GM23338 (cell line): ENCODE measurements around the gene SPTB. TPM values are rescaled to one million over a fixed set of nuclear protein-coding genes. Genes with fewer than 3 reads are reported as not detected.
A peak's percentile ranks its signal among the peaks of the same experiment; 100 is the strongest.

ENCODE experiments used
- ATAC-seq: fragments of 200-7000 bp; cut with Tn5 transposase; 3 replicates; pipeline ENCODE4 v1.9.1; 2020
- DNase-seq: peaks from one replicate; pipeline ENCODE4 v3.0.0-alpha.2; 2015; ENCODE audit warnings: low spot score
- H2AFZ ChIP-seq: fragments of 200-600 bp; sonication (generic); 2 replicates; pipeline ENCODE4 v1.8.0; 2016; ENCODE audit warnings: antibody characterized with exemption, mild to moderate bottlenecking, moderate library complexity
- H3F3A ChIP-seq: fragments of 200-600 bp; sonication (generic); replicated peaks from 2 replicates; pipeline ENCODE4 v1.8.0; 2017; ENCODE audit warnings: antibody characterized with exemption, mixed run types, low read depth
- H3K27ac ChIP-seq: fragments of 200-600 bp; sonication (generic); 2 replicates; pipeline ENCODE4 v1.6.1; 2016; ENCODE audit warnings: low read depth
- H3K27me3 ChIP-seq: fragments of 200-600 bp; sonication (generic); 2 replicates; pipeline ENCODE4 v1.8.0; 2016; ENCODE audit warnings: mild to moderate bottlenecking, mixed run types, moderate library complexity; ENCODE audit not compliant: insufficient read depth
- H3K36me3 ChIP-seq: fragments of 200-600 bp; sonication (generic); 2 replicates; pipeline ENCODE4 v1.8.0; 2016; ENCODE audit warnings: mild to moderate bottlenecking; ENCODE audit not compliant: insufficient read depth
- H3K4me1 ChIP-seq: fragments of 200-600 bp; sonication (generic); 2 replicates; pipeline ENCODE4 v1.8.0; 2016; ENCODE audit warnings: mild to moderate bottlenecking, moderate library complexity; ENCODE audit not compliant: insufficient read depth
- H3K4me2 ChIP-seq: fragments of 200-600 bp; sonication (generic); 2 replicates; pipeline ENCODE4 v1.7.1; 2017; ENCODE audit warnings: mixed run types
- H3K4me3 ChIP-seq: fragments of 200-600 bp; sonication (generic); 2 replicates; pipeline ENCODE4 v1.6.1; 2016; ENCODE audit warnings: mixed run types
- H3K79me2 ChIP-seq: fragments of 200-600 bp; sonication (generic); replicated peaks from 2 replicates; pipeline ENCODE4 v1.8.0; 2017; ENCODE audit warnings: mild to moderate bottlenecking; ENCODE audit not compliant: insufficient read depth
- H3K9me2 ChIP-seq: fragments of 200-600 bp; sonication (generic); 2 replicates; pipeline ENCODE4 v1.8.0; 2017; ENCODE audit not compliant: insufficient read depth
- H4K20me1 ChIP-seq: fragments of 200-600 bp; sonication (generic); replicated peaks from 2 replicates; pipeline ENCODE4 v1.8.0; 2017; ENCODE audit warnings: mild to moderate bottlenecking; ENCODE audit not compliant: insufficient read depth
- H3K27ac Mint-ChIP-seq: 2 replicates; pipeline ENCODE4 v1.8.0; 2020; ENCODE audit warnings: inconsistent platforms, mild to moderate bottlenecking, moderate library complexity, mixed read lengths
- H3K27me3 Mint-ChIP-seq: 3 replicates; pipeline ENCODE4 v1.8.0; 2022; ENCODE audit warnings: low read depth, mild to moderate bottlenecking, moderate library complexity, mixed read lengths, inconsistent platforms; ENCODE audit not compliant: insufficient read depth, poor library complexity
- H3K36me3 Mint-ChIP-seq: 3 replicates; pipeline ENCODE4 v1.8.0; 2021; ENCODE audit warnings: low read depth, mild to moderate bottlenecking, inconsistent platforms, moderate library complexity, mixed read lengths
- H3K4me1 Mint-ChIP-seq: 3 replicates; pipeline ENCODE4 v1.8.0; 2020; ENCODE audit warnings: mild to moderate bottlenecking, inconsistent platforms, mixed read lengths
- H3K4me3 Mint-ChIP-seq: 3 replicates; pipeline ENCODE4 v1.8.0; 2021; ENCODE audit warnings: moderate library complexity, mild to moderate bottlenecking, inconsistent platforms, mixed read lengths
- H3K9me3 Mint-ChIP-seq: 3 replicates; pipeline ENCODE4 v1.8.0; 2020; ENCODE audit warnings: moderate library complexity, mild to moderate bottlenecking, inconsistent platforms, mixed read lengths
- CTCF ChIP-seq, 2 experiments: fragments of 200-600 bp in 1 of 2; sonication (generic) in 1 of 2; conservative IDR thresholded peaks; 2 replicates each; pipeline versions ENCODE4 v1.5.1 to v1.6.1; 2016 to 2017; ENCODE audit warnings: antibody characterized with exemption in 2 of 2, low read depth in 2 of 2, mild to moderate bottlenecking in 2 of 2, moderate library complexity in 1 of 2
- JUNB ChIP-seq: IDR thresholded peaks from one replicate; pipeline ENCODE4 v1.6.1; 2016; ENCODE audit warnings: antibody characterized with exemption; ENCODE audit not compliant: unreplicated experiment
- POLR2AphosphoS5 ChIP-seq: IDR thresholded peaks from 2 replicates; pipeline ENCODE4 v1.6.1; 2016; ENCODE audit warnings: antibody characterized with exemption, low read depth
- REST ChIP-seq: IDR thresholded peaks from one replicate; pipeline ENCODE4 v1.6.1; 2018; ENCODE audit warnings: antibody characterized with exemption; ENCODE audit not compliant: unreplicated experiment
- ZNF114 ChIP-seq: fragments of 250-450 bp; sonication (Bioruptor Pico); IDR thresholded peaks from 2 replicates; pipeline ENCODE4 v1.5.0; 2020; ENCODE audit warnings: mild to moderate bottlenecking, moderate library complexity
- ZNF462 ChIP-seq: fragments of 250-450 bp; sonication (Bioruptor Pico); IDR thresholded peaks from 2 replicates; pipeline ENCODE4 v1.5.0; 2020; ENCODE audit warnings: mild to moderate bottlenecking, moderate library complexity
- polyA plus RNA-seq: library from polyadenylated mRNA; unstranded; fragments of >200 nt; fragmentation: Nextera tagmentation; extraction: Ambion mirVana; gene quantifications from 2 replicates; pipeline ENCODE4 v1.2.1, GENCODE V29; 2016
- total RNA-seq: library from RNA; depleted of rRNA; stranded (reverse); fragments of >200 nt; shearing (Covaris generic); gene quantifications from 2 replicates; pipeline ENCODE4 v1.2.3, GENCODE V29; 2014

The SPTB gene
- total and polyA plus RNA-seq, 2 experiments from 2014 or later = 1.1 to 1.9 TPM

GRCh38 chr14:64758691-64759554 is 120.8 kb downstream of the SPTB start:
- ATAC-seq = no peak
- Mint-ChIP-seq H3K27ac (no peak overlapping the region), H3K36me3 (no peaks in the 10 kb centered on the region; the same call in 2 of the 3 replicates), H3K4me1 (peaks cover 48% of the 10 kb centered on the region), H3K27me3 (peaks cover 36% of the 10 kb centered on the region), H3K4me3 (no peak overlapping the region; the same call in 2 of the 3 replicates), H3K9me3 (peaks cover 7% of the 10 kb centered on the region; the same call in 2 of the 3 replicates)
- H3K36me3 ChIP-seq = no peaks in the 10 kb centered on the region
- no peak for TF ChIP-seq JUNB
- no peak for TF ChIP-seq POLR2AphosphoS5
- no peak for TF ChIP-seq ZNF114
- no peaks in the 10 kb centered on the region for H3K27me3 ChIP-seq
- no peaks in the 10 kb centered on the region for H4K20me1 ChIP-seq
- no peak overlapping the region for H2AFZ ChIP-seq
- no peak overlapping the region for H3K4me3 ChIP-seq
- H3K4me2 ChIP-seq = no peak overlapping the region
- H3K27ac ChIP-seq = no peak overlapping the region
- H3F3A ChIP-seq = no peaks in the 10 kb centered on the region
- peaks cover 26% of the 10 kb centered on the region for H3K4me1 ChIP-seq
- no peaks in the 10 kb centered on the region for H3K9me2 ChIP-seq
- no peaks in the 10 kb centered on the region for H3K79me2 ChIP-seq
- no peak for DNase-seq

GRCh38 chr14:64758025-64758521 is 121.6 kb downstream of the SPTB start:
- Mint-ChIP-seq H3K4me1 (peaks cover 40% of the 10 kb centered on the region), H3K27ac (no peak overlapping the region), H3K4me3 (no peak overlapping the region), H3K9me3 (peaks cover 7% of the 10 kb centered on the region; the same call in 2 of the 3 replicates), H3K27me3 (peaks cover 38% of the 10 kb centered on the region), H3K36me3 (no peaks in the 10 kb centered on the region; the same call in 2 of the 3 replicates)
- Histone ChIP-seq H3K4me3 (no peak overlapping the region), H3K36me3 (no peaks in the 10 kb centered on the region), H3K9me2 (no peaks in the 10 kb centered on the region), H3K27ac (no peak overlapping the region), H3K4me1 (peaks cover 21% of the 10 kb centered on the region), H3K79me2 (no peaks in the 10 kb centered on the region), H4K20me1 (no peaks in the 10 kb centered on the region), H3K27me3 (no peaks in the 10 kb centered on the region), H3F3A (no peaks in the 10 kb centered on the region), H2AFZ (peak overlapping the region; percentile 52; the same call in 1 of the 2 replicates), H3K4me2 (peak overlapping the region; percentile 38; the same call in 1 of the 2 replicates)
- TF ChIP-seq POLR2AphosphoS5 (no peak), ZNF114 (no peak), CTCF (conservative IDR thresholded peaks at IDR 0.05; ENCODE audit: low read depth in 2 of 2) (no peak), ZNF462 (CRISPR knock-in tag) (no peak), REST (no peak)
- peak; percentile 35 for ATAC-seq
- DNase-seq = peak; percentile 61
